Gastrocnemius medialis (tissue), 4 donors: ENCODE data around the gene OR5I1.

Experiments
- POLR2A ChIP-seq, 2 donors: fragments of 450-650 bp; IDR thresholded peaks; one replicate each; pipeline ENCODE4 v1.6.1; 2017; ENCODE audit warnings: antibody characterized with exemption in 2 of 2, mild to moderate bottlenecking in 2 of 2, moderate library complexity in 2 of 2
- TF ChIP-seq, protein P1 (sequence below), 5 experiments: fragments of 450-650 bp in 3 of 5; fragments of 200-600 bp in 2 of 5; sonication (generic) in 2 of 5; IDR thresholded peaks in 4 of 5; conservative IDR thresholded peaks in 1 of 5; 1 replicate in 4 of 5; 2 replicates in 1 of 5; pipeline ENCODE4 v1.5.1; 2016 to 2019; ENCODE audit warnings: antibody characterized with exemption in 5 of 5, mild to moderate bottlenecking in 3 of 5, moderate library complexity in 3 of 5

DNA sequence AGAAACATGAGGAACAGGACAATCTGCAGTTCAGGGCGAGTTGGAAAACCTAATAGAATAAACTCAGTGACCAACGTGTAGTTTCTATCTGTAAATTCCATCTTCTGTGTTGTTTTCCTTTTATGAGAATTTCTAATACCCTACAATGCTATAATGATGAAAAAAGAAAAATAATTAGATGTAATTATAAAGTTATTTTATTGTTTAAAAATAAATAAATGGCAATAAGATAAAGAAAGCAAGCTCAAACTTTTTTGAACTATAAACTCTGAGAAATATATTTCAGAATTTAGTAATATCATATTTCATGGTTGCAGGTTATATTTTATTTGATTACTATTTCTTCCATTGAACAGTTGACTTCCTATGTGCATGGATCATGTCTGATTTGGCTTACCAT, at the start of gene OR5I1:
- TF ChIP-seq, protein P1, sequence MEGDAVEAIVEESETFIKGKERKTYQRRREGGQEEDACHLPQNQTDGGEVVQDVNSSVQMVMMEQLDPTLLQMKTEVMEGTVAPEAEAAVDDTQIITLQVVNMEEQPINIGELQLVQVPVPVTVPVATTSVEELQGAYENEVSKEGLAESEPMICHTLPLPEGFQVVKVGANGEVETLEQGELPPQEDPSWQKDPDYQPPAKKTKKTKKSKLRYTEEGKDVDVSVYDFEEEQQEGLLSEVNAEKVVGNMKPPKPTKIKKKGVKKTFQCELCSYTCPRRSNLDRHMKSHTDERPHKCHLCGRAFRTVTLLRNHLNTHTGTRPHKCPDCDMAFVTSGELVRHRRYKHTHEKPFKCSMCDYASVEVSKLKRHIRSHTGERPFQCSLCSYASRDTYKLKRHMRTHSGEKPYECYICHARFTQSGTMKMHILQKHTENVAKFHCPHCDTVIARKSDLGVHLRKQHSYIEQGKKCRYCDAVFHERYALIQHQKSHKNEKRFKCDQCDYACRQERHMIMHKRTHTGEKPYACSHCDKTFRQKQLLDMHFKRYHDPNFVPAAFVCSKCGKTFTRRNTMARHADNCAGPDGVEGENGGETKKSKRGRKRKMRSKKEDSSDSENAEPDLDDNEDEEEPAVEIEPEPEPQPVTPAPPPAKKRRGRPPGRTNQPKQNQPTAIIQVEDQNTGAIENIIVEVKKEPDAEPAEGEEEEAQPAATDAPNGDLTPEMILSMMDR (IDR thresholded peaks at IDR 0.05 in 4 of 5, conservative IDR thresholded peaks at IDR 0.05 in 1 of 5): no peak
- no peak for TF ChIP-seq POLR2A (IDR thresholded peaks at IDR 0.05)
